Fibroblast of pulmonary artery (primary cell): ENCODE results near the gene C1QTNF8.

ENCODE experiments used
- DNase-seq: peaks from one replicate; pipeline ENCODE4 v3.0.0-alpha.2; 2010; ENCODE audit warnings: low read depth
- H3K4me3 ChIP-seq: replicated peaks from 2 replicates; pipeline ENCODE4 v1.5.1; 2011; ENCODE audit warnings: low read depth, mild to moderate bottlenecking, control low read depth, low read length, moderate library complexity
- TF ChIP-seq, protein P1 (sequence below): IDR thresholded peaks from 2 replicates; pipeline ENCODE4 v1.5.1; 2011; ENCODE audit warnings: mild to moderate bottlenecking, control low read depth, low read length, inconsistent platforms; ENCODE audit errors: missing control alignments

Gene C1QTNF8

DNA sequence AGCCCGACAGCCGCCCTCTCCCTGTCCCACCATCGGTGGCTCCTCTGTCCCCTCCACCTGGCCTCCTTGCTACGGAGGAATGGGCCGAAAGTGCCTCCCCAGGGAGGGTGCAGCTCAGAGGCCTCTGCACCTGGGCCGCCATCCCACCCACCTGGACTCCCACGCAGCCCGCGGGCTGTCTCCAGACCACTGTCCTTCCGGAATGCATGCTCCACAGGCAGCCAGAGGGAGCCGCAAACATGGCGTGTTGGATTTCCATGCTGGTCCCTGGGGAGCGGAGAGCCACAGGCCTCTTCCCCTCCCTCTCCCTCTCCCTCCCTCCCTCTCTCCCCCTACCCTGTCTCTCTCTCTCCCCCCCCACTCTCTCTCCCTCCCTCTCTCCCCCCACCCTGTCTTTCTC, 20.5 kb downstream of the C1QTNF8 start:
- TF ChIP-seq, protein P1, sequence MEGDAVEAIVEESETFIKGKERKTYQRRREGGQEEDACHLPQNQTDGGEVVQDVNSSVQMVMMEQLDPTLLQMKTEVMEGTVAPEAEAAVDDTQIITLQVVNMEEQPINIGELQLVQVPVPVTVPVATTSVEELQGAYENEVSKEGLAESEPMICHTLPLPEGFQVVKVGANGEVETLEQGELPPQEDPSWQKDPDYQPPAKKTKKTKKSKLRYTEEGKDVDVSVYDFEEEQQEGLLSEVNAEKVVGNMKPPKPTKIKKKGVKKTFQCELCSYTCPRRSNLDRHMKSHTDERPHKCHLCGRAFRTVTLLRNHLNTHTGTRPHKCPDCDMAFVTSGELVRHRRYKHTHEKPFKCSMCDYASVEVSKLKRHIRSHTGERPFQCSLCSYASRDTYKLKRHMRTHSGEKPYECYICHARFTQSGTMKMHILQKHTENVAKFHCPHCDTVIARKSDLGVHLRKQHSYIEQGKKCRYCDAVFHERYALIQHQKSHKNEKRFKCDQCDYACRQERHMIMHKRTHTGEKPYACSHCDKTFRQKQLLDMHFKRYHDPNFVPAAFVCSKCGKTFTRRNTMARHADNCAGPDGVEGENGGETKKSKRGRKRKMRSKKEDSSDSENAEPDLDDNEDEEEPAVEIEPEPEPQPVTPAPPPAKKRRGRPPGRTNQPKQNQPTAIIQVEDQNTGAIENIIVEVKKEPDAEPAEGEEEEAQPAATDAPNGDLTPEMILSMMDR, result no peak
- no peak overlapping the region for H3K4me3 ChIP-seq
- DNase-seq, result no peak

DNA sequence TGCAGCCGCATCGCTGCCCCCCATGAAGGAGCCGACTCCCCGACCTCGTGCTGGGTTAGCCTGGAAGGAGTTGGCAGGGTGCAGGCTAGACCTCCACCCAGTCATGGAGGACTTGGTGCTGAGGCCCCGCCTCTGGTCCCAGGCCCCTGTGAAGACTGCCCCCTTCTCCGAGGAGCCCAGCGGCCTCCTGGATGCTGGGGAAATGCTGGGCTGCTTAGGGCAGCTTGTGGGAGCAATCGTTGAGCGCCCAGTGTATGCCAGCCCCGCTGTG, 21.7 kb downstream of the C1QTNF8 start:
- TF ChIP-seq, protein P1, result no peak
- H3K4me3 ChIP-seq, result no peak overlapping the region
- DNase-seq, result no peak

DNA sequence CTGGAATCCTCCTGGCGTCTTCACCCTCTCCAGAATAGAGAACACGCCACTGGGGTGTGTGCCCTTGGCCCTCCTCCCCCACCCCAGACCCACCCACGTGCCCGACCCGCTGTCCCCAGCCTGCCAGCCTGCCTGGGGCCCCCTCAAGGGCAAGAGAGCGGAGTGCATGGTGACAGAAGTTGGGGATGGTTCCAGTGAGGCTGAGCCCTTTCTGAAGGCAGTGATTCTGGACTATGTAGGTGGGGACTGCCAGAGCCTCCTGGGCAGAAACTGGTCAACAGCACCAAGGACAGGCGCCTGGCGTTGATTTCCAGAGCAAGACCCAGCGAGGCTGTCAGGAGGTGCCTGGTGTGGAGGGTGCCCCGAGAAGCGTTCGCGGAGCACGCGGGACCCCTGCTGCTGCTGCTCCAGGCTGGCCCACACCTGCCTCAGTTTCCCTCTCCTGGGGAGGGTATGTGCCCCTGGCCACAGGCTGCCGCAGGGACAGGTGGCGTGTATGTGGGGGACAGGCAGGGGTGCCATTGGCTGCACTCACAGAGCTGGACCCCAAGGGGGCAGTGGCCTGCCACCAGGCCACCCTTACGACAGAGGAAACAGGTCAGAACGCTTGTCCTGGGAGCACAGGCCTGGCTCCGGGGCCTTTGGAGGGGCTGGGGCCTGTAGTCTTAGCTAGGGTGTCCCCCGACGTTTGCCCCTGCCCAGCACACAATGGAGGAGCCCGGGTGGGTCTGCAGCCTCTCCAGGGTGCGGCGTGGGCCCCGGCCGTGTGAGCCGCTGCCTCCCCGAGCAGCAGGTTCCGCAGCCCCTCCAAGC, 22.3 kb downstream of the C1QTNF8 start:
- TF ChIP-seq, protein P1, result no peak
- H3K4me3 ChIP-seq, result no peak overlapping the region
- DNase-seq, result no peak

DNA sequence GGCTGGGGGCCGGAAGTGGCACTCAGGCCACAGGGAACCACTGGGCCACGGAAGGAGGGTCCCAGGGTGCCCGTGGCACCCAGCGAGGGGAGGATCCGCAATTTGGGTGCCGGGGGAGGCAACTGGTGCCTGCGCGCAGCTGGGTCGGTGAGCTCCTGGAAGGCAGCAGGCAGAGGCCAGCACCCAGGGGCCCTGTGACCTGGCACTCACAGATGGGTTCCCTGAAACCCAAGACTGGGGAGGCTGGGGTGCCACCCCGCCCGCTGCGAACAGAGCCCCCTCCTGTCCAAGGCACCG, 22.8 kb downstream of the C1QTNF8 start:
- no peak overlapping the region for H3K4me3 ChIP-seq
- no peak for DNase-seq
- TF ChIP-seq, protein P1, result no peak

DNA sequence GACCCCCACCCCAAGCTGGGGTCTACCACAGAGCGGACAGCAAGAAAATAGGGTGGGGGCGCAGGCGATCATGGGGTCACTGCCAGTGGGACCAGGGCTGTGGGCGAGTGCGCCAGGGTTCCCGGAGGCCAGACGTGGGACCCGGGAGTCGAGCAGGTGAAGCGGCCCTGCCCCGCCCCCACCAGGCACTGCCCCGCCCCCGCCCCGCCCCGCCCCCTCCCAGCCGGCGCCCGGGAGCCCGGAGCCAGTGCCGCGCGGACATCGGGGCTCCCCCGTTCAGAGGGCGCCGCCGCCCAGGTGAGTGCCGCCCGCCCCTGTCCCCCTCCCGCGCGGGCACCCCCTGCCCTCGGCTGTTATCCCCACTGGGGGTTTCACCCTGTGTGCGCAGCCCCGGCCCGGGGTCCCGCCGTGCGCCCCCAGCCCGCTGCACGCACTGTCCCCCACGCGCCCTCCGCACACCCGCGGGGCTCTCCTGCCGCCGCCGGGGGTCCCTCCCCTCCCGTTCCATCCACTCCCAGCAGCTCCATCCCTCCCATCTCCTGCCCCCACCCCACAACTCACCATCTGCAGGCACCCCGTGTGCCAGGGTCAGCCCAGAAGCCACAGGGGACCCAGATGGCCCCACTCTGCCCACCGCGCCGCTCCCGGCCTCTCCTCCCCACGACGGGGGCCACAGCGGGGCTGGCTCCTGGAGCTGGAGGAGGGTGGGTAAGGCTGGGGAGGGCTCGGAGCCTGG, 23.4 kb downstream of the C1QTNF8 start, which contains the start of gene SSTR5:
TSS of gene SSTR5 (plus strand) at position 222 of the 736 bp plus-strand sequence. CDS start 6,122 bp downstream, outside the sequence.
- no peak within 1 kb of the TSS for H3K4me3 ChIP-seq
- TF ChIP-seq, protein P1, result no peak

DNA sequence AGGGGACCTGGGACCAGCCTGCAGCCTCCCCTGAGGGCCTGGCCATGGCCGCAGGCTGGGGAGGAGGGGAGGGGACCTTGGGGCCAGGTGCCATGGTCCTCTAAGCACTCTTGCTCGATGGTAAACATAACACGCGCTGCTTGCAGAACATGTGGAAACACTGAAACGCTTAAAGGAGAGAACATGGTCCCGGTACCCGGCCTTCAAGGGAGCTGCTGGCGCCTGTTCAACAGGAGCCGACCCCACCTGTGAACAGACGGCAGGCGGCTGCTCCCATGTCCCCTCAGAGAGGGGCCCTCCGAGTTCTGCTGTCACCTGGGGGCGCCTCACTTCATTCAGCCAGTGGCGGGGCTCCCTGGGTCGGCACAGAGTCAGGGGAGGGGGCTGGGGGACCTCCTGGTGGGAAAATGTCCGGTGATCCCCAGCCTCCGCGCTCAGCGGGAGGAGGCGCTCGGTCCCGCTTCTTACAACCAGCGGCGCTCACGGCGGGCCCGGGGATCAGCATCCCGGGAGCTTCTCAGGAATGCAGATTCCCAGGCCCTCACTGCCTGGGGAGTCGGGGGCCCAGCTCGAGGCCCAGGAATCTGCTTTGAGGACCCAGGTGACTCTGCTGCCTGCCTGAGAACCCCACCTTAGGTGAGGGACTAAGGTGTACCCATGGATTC, 24.4 kb downstream of the C1QTNF8 start:
- H3K4me3 ChIP-seq, result no peak overlapping the region
- TF ChIP-seq, protein P1, result no peak

More for the DNA sequence above, 23.4 kb downstream of the C1QTNF8 start, which contains the start of gene SSTR5:
- no peak for DNase-seq

More for the DNA sequence above, 24.4 kb downstream of the C1QTNF8 start:
- no peak for DNase-seq
